Stomach smooth muscle (tissue), 2 donors: Measurements from ENCODE around the gene CASP2.

ENCODE experiments used
- H3K27ac ChIP-seq: one replicate; pipeline ENCODE4 v1.7.0; 2013; ENCODE audit warnings: mild to moderate bottlenecking, low read length, inconsistent platforms
- H3K27me3 ChIP-seq, 2 donors: one replicate each; pipeline ENCODE4 v1.7.0; 2013; ENCODE audit warnings: low read length in 2 of 2; ENCODE audit not compliant: insufficient read depth in 2 of 2, control insufficient read depth in 1 of 2
- H3K36me3 ChIP-seq, 2 donors: one replicate each; pipeline ENCODE4 v1.7.0; 2013; ENCODE audit warnings: low read length in 2 of 2; ENCODE audit not compliant: control insufficient read depth in 2 of 2, insufficient read depth in 2 of 2
- H3K4me1 ChIP-seq: one replicate; pipeline ENCODE4 v1.7.0; 2013; ENCODE audit warnings: low read length; ENCODE audit not compliant: control insufficient read depth, insufficient read depth
- H3K4me3 ChIP-seq, 2 donors: one replicate each; pipeline ENCODE4 v1.7.0; 2013; ENCODE audit warnings: low read length in 2 of 2
- H3K9ac ChIP-seq, 2 donors: one replicate each; pipeline ENCODE4 v1.7.0; 2013; ENCODE audit warnings: low read length in 2 of 2, mild to moderate bottlenecking in 1 of 2
- H3K9me3 ChIP-seq, 2 donors: one replicate each; pipeline ENCODE4 v1.7.0; 2013; ENCODE audit warnings: low read length in 2 of 2; ENCODE audit not compliant: control insufficient read depth in 2 of 2
- donor health status: healthy.
- donor health status: Pancreatic carcinoma.

Gene CASP2

DNA sequence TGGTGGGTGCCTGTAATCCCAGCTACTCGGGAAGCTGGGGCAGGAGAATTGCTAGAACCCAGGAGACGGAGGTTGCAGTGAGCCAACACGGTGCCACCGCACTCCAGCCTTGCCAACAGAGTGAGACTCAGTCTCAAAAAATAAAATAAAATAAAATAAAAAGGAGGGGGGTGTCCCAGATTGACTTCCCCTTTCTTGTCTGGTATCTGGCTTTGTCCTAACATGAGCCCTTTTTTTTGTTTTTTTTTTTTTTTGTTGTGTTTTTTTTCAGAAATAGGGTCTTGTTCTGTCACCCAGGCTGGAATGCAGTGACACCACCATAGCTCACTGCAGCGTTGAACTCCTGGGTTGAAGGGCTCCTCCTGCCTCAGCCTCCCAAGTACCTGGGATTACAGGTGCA lies 4.7 kb downstream of the CASP2 start:
- H3K9me3 ChIP-seq: no peaks in the 10 kb centered on the region
- no peak overlapping the region for H3K27ac ChIP-seq
- H3K4me3 ChIP-seq: no peak overlapping the region
- H3K4me1 ChIP-seq: peaks cover 15% of the 10 kb centered on the region
- peaks cover 29 to 32% of the 10 kb centered on the region in 2 donors for H3K36me3 ChIP-seq
- no peaks in the 10 kb centered on the region for H3K27me3 ChIP-seq
- no peak overlapping the region for H3K9ac ChIP-seq

DNA sequence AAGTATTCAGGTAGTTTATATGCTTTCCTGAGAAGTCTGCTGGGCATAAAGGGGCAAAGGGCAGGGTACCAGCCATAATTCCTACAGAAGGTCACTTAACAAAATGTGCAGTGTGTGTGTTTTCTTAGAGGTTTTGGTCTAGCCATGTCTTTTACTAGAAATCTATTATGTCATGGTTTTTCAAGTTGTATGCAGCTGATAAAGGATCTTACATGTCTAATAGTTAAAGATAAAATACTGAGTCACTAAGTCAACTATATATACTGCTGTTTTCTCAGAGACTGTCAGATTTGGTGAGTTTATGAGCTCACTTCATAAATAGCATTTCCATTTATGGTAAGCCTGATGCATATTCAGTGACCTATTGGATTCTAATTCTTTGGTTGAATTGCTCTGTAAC lies 7.7 kb downstream of the CASP2 start:
- H3K4me3 ChIP-seq: no peak overlapping the region
- H3K9ac ChIP-seq: no peak overlapping the region
- peaks cover 49% of the 10 kb centered on the region in 2 donors for H3K36me3 ChIP-seq
- no peaks in the 10 kb centered on the region for H3K9me3 ChIP-seq
- no peaks in the 10 kb centered on the region for H3K4me1 ChIP-seq
- no peaks in the 10 kb centered on the region for H3K27me3 ChIP-seq
- H3K27ac ChIP-seq: no peak overlapping the region

DNA sequence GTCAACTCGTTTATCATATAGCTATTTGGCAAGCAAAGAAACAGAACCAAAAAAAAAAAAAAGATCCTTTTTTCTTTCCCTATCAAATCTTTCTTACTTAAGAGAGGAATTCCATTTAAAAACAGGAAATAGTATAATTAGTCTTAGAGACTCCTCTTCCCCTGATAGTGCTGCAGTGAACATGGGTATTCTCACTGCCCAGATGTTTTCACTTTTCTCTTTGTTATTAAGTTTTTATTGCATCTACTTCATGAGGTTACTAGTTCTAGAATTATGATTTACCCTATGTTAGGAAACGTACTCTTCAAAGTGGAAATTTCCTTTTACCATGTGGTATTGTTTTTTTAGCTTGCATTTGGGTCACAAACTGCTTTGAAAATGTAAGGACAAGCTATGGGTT lies 8.5 kb downstream of the CASP2 start:
- H3K9ac ChIP-seq: no peak overlapping the region
- H3K36me3 ChIP-seq: peaks cover 52 to 56% of the 10 kb centered on the region in 2 donors
- H3K27ac ChIP-seq: no peak overlapping the region

DNA sequence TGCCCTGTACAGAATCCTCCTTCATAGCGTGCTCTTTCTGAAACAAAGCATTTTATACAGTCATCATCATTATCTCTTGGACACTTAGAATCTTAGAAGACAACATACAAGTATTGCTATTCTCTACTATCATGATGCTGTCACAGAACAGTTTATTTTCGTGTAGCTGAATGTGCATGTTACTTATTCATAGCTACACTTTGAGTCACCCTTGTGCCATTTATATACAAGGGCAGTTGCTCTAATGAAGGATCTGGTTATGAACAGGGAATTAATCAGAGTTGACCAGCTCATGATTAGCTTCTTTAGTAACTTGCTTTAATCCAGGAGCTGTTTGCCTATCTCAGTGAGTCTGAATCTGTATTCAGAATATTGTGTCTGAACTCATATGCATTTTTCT lies 11.2 kb downstream of the CASP2 start:
- H3K36me3 ChIP-seq: peaks cover 50 to 57% of the 10 kb centered on the region in 2 donors
- H3K27me3 ChIP-seq: no peaks in the 10 kb centered on the region
- no peaks in the 10 kb centered on the region for H3K4me1 ChIP-seq
- H3K27ac ChIP-seq: no peak overlapping the region
- no peak overlapping the region for H3K4me3 ChIP-seq
- H3K9me3 ChIP-seq: no peaks in the 10 kb centered on the region
- H3K9ac ChIP-seq: no peak overlapping the region

More for the DNA sequence above, 8.5 kb downstream of the CASP2 start:
- no peak overlapping the region for H3K4me3 ChIP-seq
- H3K27me3 ChIP-seq: no peaks in the 10 kb centered on the region
- no peaks in the 10 kb centered on the region for H3K9me3 ChIP-seq
- H3K4me1 ChIP-seq: no peaks in the 10 kb centered on the region

DNA sequence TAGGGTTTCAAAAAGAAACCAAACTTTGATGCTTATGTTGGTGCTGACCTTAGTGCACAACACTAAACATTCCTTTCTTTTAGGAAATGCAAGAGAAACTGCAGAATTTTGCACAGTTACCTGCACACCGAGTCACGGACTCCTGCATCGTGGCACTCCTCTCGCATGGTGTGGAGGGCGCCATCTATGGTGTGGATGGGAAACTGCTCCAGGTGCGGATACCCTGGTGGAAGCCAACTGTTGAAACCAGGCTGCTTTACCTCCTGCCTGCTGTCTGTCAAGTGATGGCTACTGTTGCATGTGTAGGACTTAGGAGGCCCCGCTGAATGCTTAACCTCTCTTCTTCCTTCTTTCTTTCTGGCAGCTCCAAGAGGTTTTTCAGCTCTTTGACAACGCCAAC lies 11.7 kb downstream of the CASP2 start:
- H3K36me3 ChIP-seq: peaks cover 50 to 57% of the 10 kb centered on the region in 2 donors
- no peak overlapping the region for H3K4me3 ChIP-seq
- no peaks in the 10 kb centered on the region for H3K9me3 ChIP-seq
- H3K4me1 ChIP-seq: no peaks in the 10 kb centered on the region
- no peak overlapping the region for H3K9ac ChIP-seq
- no peak overlapping the region for H3K27ac ChIP-seq
- H3K27me3 ChIP-seq: no peaks in the 10 kb centered on the region

DNA sequence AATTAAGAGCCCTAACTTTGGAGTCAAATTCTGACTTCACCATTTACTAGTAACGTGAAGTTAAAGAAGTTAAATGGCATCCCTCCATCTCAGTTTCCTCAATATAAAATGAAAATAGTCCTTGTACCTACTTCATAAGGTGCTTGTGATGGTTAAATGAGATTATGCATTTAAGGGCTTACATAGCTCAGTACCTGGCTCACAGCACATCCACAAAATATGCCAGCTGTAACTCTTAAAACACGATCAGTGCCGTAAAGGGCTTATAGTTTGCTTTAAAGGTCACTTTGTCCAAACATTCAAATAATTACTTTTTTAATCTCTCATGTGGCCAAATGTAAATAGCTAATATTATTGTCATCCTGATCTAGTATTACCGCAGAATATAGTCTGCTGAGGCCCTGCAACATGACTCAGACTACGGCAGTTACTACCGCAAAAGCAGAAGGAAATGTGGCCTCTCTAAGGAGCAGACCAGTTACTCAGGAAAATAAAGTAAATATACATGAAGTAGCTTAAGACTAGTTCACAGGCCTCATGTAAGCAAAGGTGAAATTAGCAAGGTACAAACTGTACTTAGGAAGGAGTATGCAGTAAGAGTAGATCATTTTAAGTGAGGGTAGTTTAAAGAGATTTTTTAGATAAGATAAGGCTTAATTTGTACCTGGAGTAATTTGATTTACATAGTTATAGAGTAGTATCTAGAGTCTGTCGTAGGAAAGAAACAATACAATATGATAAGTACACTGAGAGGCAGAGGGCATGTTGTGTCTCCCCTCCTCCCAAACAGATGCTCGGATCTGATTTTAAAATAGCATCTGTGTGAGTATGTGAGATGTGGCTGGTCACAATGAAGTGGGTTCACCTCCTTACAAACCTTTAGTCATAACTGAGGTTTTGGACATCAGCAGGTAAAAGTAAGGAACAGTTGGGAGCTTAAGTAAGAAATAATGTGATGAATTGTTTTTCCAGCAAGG lies 13.1 kb downstream of the CASP2 start:
- H3K9me3 ChIP-seq: no peaks in the 10 kb centered on the region
- peaks cover 54 to 59% of the 10 kb centered on the region in 2 donors for H3K36me3 ChIP-seq
- H3K27ac ChIP-seq: no peak overlapping the region
- no peak overlapping the region for H3K4me3 ChIP-seq
- no peaks in the 10 kb centered on the region for H3K27me3 ChIP-seq
- no peak overlapping the region for H3K9ac ChIP-seq
- H3K4me1 ChIP-seq: no peaks in the 10 kb centered on the region

DNA sequence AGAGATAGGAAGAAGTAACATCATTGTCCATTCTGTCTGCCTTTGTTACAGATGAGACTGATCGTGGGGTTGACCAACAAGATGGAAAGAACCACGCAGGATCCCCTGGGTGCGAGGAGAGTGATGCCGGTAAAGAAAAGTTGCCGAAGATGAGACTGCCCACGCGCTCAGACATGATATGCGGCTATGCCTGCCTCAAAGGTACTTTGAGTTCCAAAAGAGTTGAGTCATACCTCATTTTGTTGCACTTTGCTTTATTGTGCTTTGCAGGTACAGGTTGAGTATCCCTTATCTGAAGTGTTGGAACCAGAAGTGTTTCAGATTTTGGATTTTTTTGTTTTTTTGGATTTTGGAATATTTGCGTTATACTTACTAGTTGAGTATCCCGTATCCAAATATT lies 15.6 kb downstream of the CASP2 start:
- H3K4me3 ChIP-seq: no peak overlapping the region
- no peaks in the 10 kb centered on the region for H3K4me1 ChIP-seq
- H3K9ac ChIP-seq: no peak overlapping the region
- peaks cover 59 to 64% of the 10 kb centered on the region in 2 donors for H3K36me3 ChIP-seq
- H3K27me3 ChIP-seq: no peaks in the 10 kb centered on the region
- H3K9me3 ChIP-seq: no peaks in the 10 kb centered on the region
- H3K27ac ChIP-seq: no peak overlapping the region

DNA sequence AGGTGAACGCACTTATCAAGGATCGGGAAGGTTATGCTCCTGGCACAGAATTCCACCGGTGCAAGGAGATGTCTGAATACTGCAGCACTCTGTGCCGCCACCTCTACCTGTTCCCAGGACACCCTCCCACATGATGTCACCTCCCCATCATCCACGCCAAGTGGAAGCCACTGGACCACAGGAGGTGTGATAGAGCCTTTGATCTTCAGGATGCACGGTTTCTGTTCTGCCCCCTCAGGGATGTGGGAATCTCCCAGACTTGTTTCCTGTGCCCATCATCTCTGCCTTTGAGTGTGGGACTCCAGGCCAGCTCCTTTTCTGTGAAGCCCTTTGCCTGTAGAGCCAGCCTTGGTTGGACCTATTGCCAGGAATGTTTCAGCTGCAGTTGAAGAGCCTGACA lies 16.8 kb downstream of the CASP2 start:
- Histone ChIP-seq H3K27ac (no peak overlapping the region), H3K27me3 (no peaks in the 10 kb centered on the region), H3K4me1 (no peaks in the 10 kb centered on the region), H3K36me3 (peaks cover 55 to 61% of the 10 kb centered on the region in 2 donors), H3K9me3 (no peaks in the 10 kb centered on the region), H3K9ac (no peak overlapping the region), H3K4me3 (no peak overlapping the region)

DNA sequence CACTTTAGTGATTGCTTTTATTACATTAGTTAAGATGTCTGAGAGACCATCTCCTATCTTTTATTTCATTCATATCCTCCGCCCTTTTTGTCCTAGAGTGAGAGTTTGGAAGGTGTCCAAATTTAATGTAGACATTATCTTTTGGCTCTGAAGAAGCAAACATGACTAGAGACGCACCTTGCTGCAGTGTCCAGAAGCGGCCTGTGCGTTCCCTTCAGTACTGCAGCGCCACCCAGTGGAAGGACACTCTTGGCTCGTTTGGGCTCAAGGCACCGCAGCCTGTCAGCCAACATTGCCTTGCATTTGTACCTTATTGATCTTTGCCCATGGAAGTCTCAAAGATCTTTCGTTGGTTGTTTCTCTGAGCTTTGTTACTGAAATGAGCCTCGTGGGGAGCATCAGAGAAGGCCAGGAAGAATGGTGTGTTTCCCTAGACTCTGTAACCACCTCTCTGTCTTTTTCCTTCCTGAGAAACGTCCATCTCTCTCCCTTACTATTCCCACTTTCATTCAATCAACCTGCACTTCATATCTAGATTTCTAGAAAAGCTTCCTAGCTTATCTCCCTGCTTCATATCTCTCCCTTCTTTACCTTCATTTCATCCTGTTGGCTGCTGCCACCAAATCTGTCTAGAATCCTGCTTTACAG lies 17.4 kb downstream of the CASP2 start:
- H3K27me3 ChIP-seq: no peaks in the 10 kb centered on the region
- no peaks in the 10 kb centered on the region for H3K4me1 ChIP-seq
- no peaks in the 10 kb centered on the region for H3K9me3 ChIP-seq
- H3K4me3 ChIP-seq: no peak overlapping the region
- no peak overlapping the region for H3K27ac ChIP-seq
- peaks cover 49 to 55% of the 10 kb centered on the region in 2 donors for H3K36me3 ChIP-seq
- H3K9ac ChIP-seq: no peak overlapping the region

DNA sequence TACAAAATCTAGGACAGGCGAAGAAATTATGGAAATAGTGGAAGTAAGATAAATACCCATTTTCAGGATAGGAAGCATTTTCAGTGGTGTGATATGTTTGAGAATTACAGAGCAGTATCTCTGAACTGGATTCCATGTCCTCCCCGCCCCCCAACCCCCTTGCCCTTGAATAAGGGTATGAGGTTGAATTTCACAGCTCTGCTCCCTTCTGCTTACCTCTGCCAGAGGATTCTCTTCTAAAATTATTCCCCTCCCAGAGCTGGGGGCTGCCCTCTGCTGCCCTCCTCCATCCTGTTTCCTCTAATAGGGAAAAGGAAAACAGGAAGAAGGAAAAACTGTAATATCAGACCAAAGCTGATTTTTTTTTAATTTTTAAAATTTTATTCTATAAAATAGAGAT lies 20.5 kb downstream of the CASP2 start:
- no peaks in the 10 kb centered on the region for H3K4me1 ChIP-seq
- H3K9ac ChIP-seq: no peak overlapping the region
- no peak overlapping the region for H3K4me3 ChIP-seq
- H3K27ac ChIP-seq: no peak overlapping the region
- no peaks in the 10 kb centered on the region for H3K27me3 ChIP-seq
- H3K36me3 ChIP-seq: peaks cover 29 to 35% of the 10 kb centered on the region in 2 donors
- no peaks in the 10 kb centered on the region for H3K9me3 ChIP-seq

DNA sequence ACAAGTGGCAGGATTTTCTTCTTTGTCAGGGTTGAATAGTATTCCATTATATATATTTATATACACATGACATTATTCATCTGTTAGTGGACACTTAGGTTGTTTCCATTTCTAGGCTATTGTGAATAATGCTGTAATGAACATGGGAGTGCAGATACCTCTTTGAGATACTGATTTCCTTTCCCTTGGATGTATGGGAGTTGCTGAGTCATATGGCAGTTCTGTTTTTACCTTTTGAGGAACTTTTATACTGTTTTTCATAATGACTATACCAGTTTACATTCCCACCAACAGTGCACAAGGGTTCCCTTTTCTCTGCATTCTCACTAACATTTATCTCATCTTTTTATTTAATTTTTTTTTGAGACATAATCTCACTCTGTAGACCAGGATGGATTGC lies 26.0 kb downstream of the CASP2 start:
- Histone ChIP-seq H3K27me3 (no peaks in the 10 kb centered on the region), H3K9ac (no peak overlapping the region), H3K9me3 (no peaks in the 10 kb centered on the region), H3K4me3 (no peak overlapping the region), H3K27ac (no peak overlapping the region), H3K4me1 (no peaks in the 10 kb centered on the region), H3K36me3 (no peaks in the 10 kb centered on the region)
